MM.1S (cell line): ENCODE data around the gene POLD3.

Experiments
- DNase-seq: peaks from one replicate; pipeline ENCODE4 v3.0.0-alpha.2; 2015
- H2AFZ ChIP-seq: fragments of 300-600 bp; sonication (generic); 2 replicates; pipeline ENCODE4 v1.6.0; 2016; ENCODE audit warnings: antibody characterized with exemption, low read length
- H3F3A ChIP-seq: fragments of 300-600 bp; sonication (generic); 2 replicates; pipeline ENCODE4 v1.6.1; 2016; ENCODE audit warnings: mild to moderate bottlenecking, antibody characterized with exemption, low read length, moderate library complexity, mixed read lengths; ENCODE audit not compliant: insufficient read depth
- H3K27ac ChIP-seq: fragments of 300-600 bp; sonication (generic); 2 replicates; pipeline ENCODE4 v1.5.1; 2016; ENCODE audit warnings: mild to moderate bottlenecking, low read length
- H3K27me3 ChIP-seq: fragments of 300-600 bp; sonication (generic); replicated peaks from 2 replicates; pipeline ENCODE4 v1.6.0; 2016; ENCODE audit warnings: low read length; ENCODE audit not compliant: insufficient read depth
- H3K36me3 ChIP-seq: fragments of 300-600 bp; sonication (generic); replicated peaks from 2 replicates; pipeline ENCODE4 v1.6.1; 2016; ENCODE audit warnings: mild to moderate bottlenecking, low read length, mixed read lengths; ENCODE audit not compliant: insufficient read depth
- H3K4me1 ChIP-seq: fragments of 300-600 bp; sonication (generic); 2 replicates; pipeline ENCODE4 v1.6.1; 2016; ENCODE audit warnings: low read length, mixed read lengths
- H3K4me2 ChIP-seq: fragments of 300-600 bp; sonication (generic); 2 replicates; pipeline ENCODE4 v1.6.0; 2016; ENCODE audit warnings: low read depth, low read length
- H3K4me3 ChIP-seq: fragments of 300-600 bp; sonication (generic); 2 replicates; pipeline ENCODE4 v1.5.1; 2016; ENCODE audit warnings: low read length, mixed read lengths
- H3K79me2 ChIP-seq: fragments of 300-600 bp; sonication (generic); 2 replicates; pipeline ENCODE4 v1.6.1; 2016; ENCODE audit warnings: mixed run types, low read length, mixed read lengths
- H3K9ac ChIP-seq: fragments of 300-600 bp; sonication (generic); 2 replicates; pipeline ENCODE4 v1.6.1; 2016; ENCODE audit warnings: low read length, mixed read lengths
- H3K9me2 ChIP-seq: fragments of 300-600 bp; sonication (generic); replicated peaks from 2 replicates; pipeline ENCODE4 v1.6.1; 2016; ENCODE audit warnings: mild to moderate bottlenecking, low read length, mixed read lengths; ENCODE audit not compliant: insufficient read depth
- H3K9me3 ChIP-seq: fragments of 300-600 bp; sonication (generic); replicated peaks from 2 replicates; pipeline ENCODE4 v1.6.1; 2016; ENCODE audit warnings: mild to moderate bottlenecking, low read length, mixed read lengths; ENCODE audit not compliant: insufficient read depth
- H4K20me1 ChIP-seq: fragments of 300-600 bp; sonication (generic); 2 replicates; pipeline ENCODE4 v1.6.1; 2016; ENCODE audit warnings: mild to moderate bottlenecking, low read length, moderate library complexity, mixed read lengths; ENCODE audit not compliant: insufficient read depth
- CTCF ChIP-seq: fragments of 300-600 bp; sonication (generic); IDR thresholded peaks from 2 replicates; pipeline ENCODE4 v1.5.1; 2016; ENCODE audit warnings: antibody characterized with exemption, low read length, mixed read lengths
- EZH2 ChIP-seq: fragments of 300-600 bp; sonication (generic); optimal IDR thresholded peaks from 2 replicates; pipeline ENCODE3; 2017; ENCODE audit warnings: low read depth, mild to moderate bottlenecking, antibody characterized with exemption, low read length, mixed read lengths
- EZH2phosphoT487 ChIP-seq: fragments of 300-600 bp; sonication (generic); IDR thresholded peaks from 2 replicates; pipeline ENCODE4 v1.6.1; 2018; ENCODE audit warnings: antibody characterized with exemption, low read length

Gene POLD3

GRCh38 chr11:74685338-74685737 lies 93.0 kb downstream of the POLD3 start:
- Histone ChIP-seq H3K27me3 (no peaks in the 10 kb centered on the region), H3K9me2 (no peaks in the 10 kb centered on the region), H2AFZ (no peak overlapping the region), H3K36me3 (no peaks in the 10 kb centered on the region), H3F3A (no peaks in the 10 kb centered on the region), H3K27ac (no peak overlapping the region), H4K20me1 (no peaks in the 10 kb centered on the region), H3K4me1 (no peaks in the 10 kb centered on the region), H3K79me2 (no peaks in the 10 kb centered on the region), H3K4me2 (no peak overlapping the region), H3K4me3 (no peak overlapping the region), H3K9me3 (no peaks in the 10 kb centered on the region), H3K9ac (no peak overlapping the region)
- DNase-seq, result no peak
- no peak for TF ChIP-seq EZH2
- no peak for TF ChIP-seq EZH2phosphoT487
- TF ChIP-seq CTCF, result no peak

GRCh38 chr11:74685905-74686304 lies 93.5 kb downstream of the POLD3 start:
- Histone ChIP-seq H2AFZ (no peak overlapping the region), H3K4me3 (no peak overlapping the region), H4K20me1 (no peaks in the 10 kb centered on the region), H3F3A (no peaks in the 10 kb centered on the region), H3K4me2 (no peak overlapping the region), H3K9me3 (no peaks in the 10 kb centered on the region), H3K9ac (no peak overlapping the region), H3K27ac (no peak overlapping the region), H3K79me2 (no peaks in the 10 kb centered on the region), H3K27me3 (no peaks in the 10 kb centered on the region), H3K9me2 (no peaks in the 10 kb centered on the region), H3K36me3 (no peaks in the 10 kb centered on the region), H3K4me1 (no peaks in the 10 kb centered on the region)
- TF ChIP-seq CTCF (no peak), EZH2 (no peak), EZH2phosphoT487 (no peak)
- DNase-seq, result no peak

GRCh38 chr11:74686792-74687191 lies 94.4 kb downstream of the POLD3 start:
- DNase-seq, result no peak
- Histone ChIP-seq H3K27me3 (no peaks in the 10 kb centered on the region), H3K4me2 (no peak overlapping the region), H2AFZ (no peak overlapping the region), H3K79me2 (no peaks in the 10 kb centered on the region), H3K36me3 (no peaks in the 10 kb centered on the region), H3F3A (no peaks in the 10 kb centered on the region), H3K27ac (no peak overlapping the region), H3K4me3 (no peak overlapping the region), H3K9me2 (no peaks in the 10 kb centered on the region), H3K9me3 (no peaks in the 10 kb centered on the region), H4K20me1 (no peaks in the 10 kb centered on the region), H3K9ac (no peak overlapping the region), H3K4me1 (no peaks in the 10 kb centered on the region)
- TF ChIP-seq EZH2phosphoT487 (no peak), CTCF (no peak), EZH2 (no peak)
